Activated naive CD4-positive, alpha-beta T cell treated with anti-CD3 and anti-CD28 coated beads, Interleukin-2, amount 10 ng/mL, durations not matched to agents 7 days and 5 days (primary cell): ENCODE measurements around the gene CDC42BPA.
"Not testable (repeated sequence)": the region's sequence is repeated elsewhere in the genome, so short reads cannot be mapped to it uniquely, and the experiment has no call there.

ENCODE experiments used
- CTCF ChIA-PET: fragments of 350-600 bp; sonication (Branson Sonifier 250); formaldehyde crosslinking; loops from one replicate; lab custom pipeline; 2021; ENCODE audit warnings: antibody characterized with exemption; lab: Charles Lee
- DNase-seq: peaks from one replicate; pipeline ENCODE4 v3.0.0-alpha.2; 2020
- H3K27ac Mint-ChIP-seq: one replicate; pipeline ENCODE4 v1.8.0; 2021; ENCODE audit warnings: mild to moderate bottlenecking, moderate library complexity, mixed read lengths
- H3K27me3 Mint-ChIP-seq: one replicate; pipeline ENCODE4 v1.8.0; 2021; ENCODE audit warnings: mild to moderate bottlenecking, mixed read lengths
- H3K36me3 Mint-ChIP-seq: one replicate; pipeline ENCODE4 v1.8.0; 2021; ENCODE audit warnings: mixed read lengths
- H3K4me1 Mint-ChIP-seq: one replicate; pipeline ENCODE4 v1.8.0; 2021; ENCODE audit warnings: mixed read lengths
- H3K4me3 Mint-ChIP-seq: one replicate; pipeline ENCODE4 v1.8.0; 2021; ENCODE audit warnings: mild to moderate bottlenecking, moderate library complexity, mixed read lengths
- H3K9me3 Mint-ChIP-seq: one replicate; pipeline ENCODE4 v1.8.0; 2021; ENCODE audit warnings: mixed read lengths

CDC42BPA gene

DNA sequence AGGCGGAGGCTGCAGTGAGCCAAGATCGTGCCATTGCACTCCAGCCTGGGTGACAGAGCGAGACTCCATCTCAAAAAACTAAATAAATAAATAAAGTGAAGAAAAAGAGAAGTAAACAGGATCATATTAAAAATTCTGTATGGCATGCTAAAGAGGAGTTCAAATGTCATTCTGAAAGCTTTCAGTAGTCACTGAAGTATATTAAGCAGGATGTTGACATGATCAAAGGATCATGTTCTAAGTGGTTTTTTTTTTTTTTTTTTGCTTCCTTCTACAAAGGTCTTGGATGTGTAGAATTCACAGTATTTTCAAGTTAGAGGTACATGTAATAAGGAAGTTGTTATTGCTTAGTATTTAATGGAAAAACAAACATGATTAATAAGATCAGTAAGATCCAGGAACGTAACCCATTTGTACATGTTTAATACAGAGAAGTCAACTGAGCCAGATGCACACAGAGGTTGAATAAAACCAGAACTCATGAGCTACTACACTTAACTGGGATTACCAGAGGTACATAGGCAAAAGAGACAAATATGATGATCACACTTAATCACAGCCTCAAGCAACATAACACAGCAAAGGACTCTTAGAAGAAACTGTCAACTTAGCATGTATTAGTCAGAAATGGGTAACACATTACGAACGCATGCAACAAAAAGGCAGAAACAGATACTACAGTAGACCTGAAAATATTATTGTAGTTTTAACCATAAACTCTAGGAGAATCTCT lies 12.2 kb downstream of the CDC42BPA start:
- Mint-ChIP-seq H3K9me3 (no peaks in the 10 kb centered on the region), H3K4me3 (no peak overlapping the region), H3K27me3 (peaks cover 7% of the 10 kb centered on the region), H3K27ac (no peak overlapping the region), H3K36me3 (no peaks in the 10 kb centered on the region), H3K4me1 (peaks cover 2% of the 10 kb centered on the region)
- no peak for DNase-seq
- CTCF ChIA-PET = no interaction called here

DNA sequence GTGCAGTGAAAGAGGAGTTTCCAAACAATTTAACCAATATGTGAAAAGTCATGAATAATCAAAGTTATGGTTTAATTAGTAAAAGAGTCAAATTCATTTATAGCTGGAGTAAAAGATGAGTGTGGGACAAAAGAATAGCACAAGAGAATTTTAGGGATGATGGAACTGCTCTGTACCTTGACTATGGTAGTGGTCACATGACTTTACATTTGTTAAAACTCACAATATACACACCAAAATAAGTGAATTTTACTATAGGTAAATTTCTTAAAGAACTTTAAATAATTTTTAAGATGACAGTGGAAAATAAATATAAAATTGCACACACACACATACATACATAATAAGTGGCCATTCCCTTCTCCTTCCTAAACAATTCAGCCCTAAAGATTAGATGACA lies 13.6 kb downstream of the CDC42BPA start:
- Mint-ChIP-seq H3K27me3 (no peaks in the 10 kb centered on the region), H3K4me1 (peaks cover 2% of the 10 kb centered on the region), H3K4me3 (no peak overlapping the region), H3K36me3 (no peaks in the 10 kb centered on the region), H3K9me3 (no peaks in the 10 kb centered on the region), H3K27ac (no peak overlapping the region)
- CTCF ChIA-PET = no interaction called here
- no peak for DNase-seq

DNA sequence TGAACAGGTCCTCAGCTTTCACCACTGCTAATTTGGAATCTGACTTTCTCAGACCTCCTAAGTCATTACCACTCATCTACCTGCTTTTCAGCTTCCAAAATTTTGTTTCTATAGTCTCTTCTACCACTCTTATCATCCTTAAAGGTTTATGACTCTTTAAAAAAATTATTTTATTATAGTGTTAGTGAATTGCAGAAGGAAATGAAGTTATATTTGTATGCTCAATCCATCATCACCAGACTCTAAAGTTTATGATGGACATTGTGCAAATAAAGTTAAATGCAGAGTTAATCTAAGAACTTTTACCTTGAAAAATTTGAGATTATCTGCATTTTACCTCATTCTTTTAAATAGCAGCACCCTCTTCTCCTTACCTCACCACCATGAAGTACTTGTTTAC lies 14.6 kb downstream of the CDC42BPA start:
- H3K36me3 Mint-ChIP-seq = no peaks in the 10 kb centered on the region
- no peak for DNase-seq
- no peaks in the 10 kb centered on the region for H3K9me3 Mint-ChIP-seq
- CTCF ChIA-PET = no interaction called here
- no peak overlapping the region for H3K27ac Mint-ChIP-seq
- H3K4me3 Mint-ChIP-seq = no peak overlapping the region
- H3K27me3 Mint-ChIP-seq = no peaks in the 10 kb centered on the region
- H3K4me1 Mint-ChIP-seq = peaks cover 2% of the 10 kb centered on the region

DNA sequence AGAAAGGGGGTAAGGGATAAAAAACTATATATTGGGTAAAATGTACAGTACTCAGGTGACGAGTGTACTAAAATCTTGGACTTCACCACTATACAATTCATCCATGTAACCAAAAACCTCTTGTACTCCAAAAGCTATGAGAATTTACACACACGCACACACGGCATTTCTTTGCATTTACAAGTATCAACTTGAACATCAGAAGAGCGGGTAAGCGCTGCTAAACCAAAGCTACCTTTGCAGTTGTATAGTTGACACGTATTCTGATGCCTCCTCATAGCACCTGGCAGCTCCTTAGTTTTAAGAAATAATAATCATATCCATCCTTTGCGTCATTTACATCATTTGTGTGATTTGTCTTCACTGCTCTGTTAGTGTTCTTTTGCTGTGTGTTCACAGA lies 17.6 kb downstream of the CDC42BPA start:
- H3K4me3 Mint-ChIP-seq = no peak overlapping the region
- no peaks in the 10 kb centered on the region for H3K9me3 Mint-ChIP-seq
- H3K27me3 Mint-ChIP-seq = no peaks in the 10 kb centered on the region
- no peaks in the 10 kb centered on the region for H3K36me3 Mint-ChIP-seq
- CTCF ChIA-PET = no interaction called here
- H3K4me1 Mint-ChIP-seq = no peaks in the 10 kb centered on the region
- no peak for DNase-seq
- H3K27ac Mint-ChIP-seq = no peak overlapping the region

DNA sequence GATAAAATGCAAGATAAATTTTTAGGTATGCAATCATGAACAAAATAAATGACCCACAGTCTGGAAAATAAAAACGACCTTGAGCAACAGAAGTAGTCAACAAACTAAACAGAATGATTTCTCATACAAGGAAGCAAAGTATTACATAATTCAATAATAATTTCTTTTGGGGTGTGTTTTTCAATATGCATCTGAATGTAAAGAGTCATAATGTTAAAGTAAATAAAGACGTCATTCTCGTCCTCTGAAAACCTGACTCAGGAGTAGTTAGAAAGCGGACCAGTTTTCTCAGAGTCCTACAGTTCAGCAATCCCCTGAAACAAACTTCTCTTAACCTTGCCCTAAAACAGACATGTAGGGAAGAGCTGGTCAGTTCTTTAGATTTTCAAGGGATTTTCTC lies 18.6 kb downstream of the CDC42BPA start:
- no peak overlapping the region for H3K27ac Mint-ChIP-seq
- H3K4me3 Mint-ChIP-seq = no peak overlapping the region
- H3K27me3 Mint-ChIP-seq = no peaks in the 10 kb centered on the region
- no peaks in the 10 kb centered on the region for H3K9me3 Mint-ChIP-seq
- no peaks in the 10 kb centered on the region for H3K4me1 Mint-ChIP-seq
- H3K36me3 Mint-ChIP-seq = no peaks in the 10 kb centered on the region
- CTCF ChIA-PET = no interaction called here
- no peak for DNase-seq

DNA sequence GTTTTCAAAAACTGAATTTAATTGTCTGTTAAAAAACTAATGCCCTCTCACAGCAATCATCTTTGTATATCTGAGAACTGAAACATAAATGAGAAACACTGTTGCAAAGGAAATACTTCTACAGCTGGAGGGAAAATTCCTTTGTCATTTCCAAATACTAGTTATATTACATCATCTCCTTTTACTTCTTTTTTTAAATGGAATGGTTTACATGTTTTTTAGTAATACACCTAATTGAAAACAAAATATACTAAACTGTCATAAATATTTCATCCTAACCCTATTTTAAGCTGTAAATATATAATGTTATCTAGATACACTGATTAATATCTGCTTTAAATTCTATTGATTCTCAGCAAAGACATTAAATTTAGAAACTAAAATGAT lies 19.1 kb downstream of the CDC42BPA start:
- H3K36me3 Mint-ChIP-seq = no peaks in the 10 kb centered on the region
- no peaks in the 10 kb centered on the region for H3K27me3 Mint-ChIP-seq
- DNase-seq = no peak
- no peak overlapping the region for H3K27ac Mint-ChIP-seq
- CTCF ChIA-PET = no interaction called here
- H3K9me3 Mint-ChIP-seq = no peaks in the 10 kb centered on the region
- no peaks in the 10 kb centered on the region for H3K4me1 Mint-ChIP-seq
- no peak overlapping the region for H3K4me3 Mint-ChIP-seq

DNA sequence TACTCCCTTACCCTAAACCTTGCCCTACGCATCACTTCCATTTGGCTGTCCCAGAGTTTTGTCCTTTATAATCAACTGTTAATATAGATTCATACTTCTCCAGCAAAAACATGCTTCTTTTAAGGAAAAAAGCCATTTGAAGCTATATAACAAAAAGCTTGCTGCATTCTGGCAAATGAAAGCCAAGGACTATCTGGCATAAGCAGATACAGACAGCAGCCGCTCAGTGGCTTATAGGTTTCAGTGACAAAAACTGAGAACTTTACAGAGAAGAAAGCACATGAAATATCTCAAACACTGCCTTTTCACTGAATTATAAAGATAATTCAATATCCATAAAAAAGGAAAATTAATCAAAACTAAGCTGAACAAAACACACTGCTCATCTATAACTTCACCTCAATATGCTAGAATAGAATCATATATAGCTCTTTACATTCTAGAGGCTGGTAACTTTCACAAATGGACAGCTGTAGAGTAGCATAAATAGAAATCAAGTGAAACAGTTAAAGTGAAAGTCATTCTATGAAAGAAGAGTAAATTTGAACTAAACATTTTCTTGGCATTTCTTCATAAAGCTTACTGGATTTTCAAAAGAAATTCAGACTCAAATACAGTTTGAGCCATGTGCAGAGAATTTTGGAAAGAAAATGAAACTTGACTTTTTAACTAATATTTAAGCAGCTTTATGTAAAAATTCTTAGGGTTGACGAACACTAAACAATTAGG lies 19.6 kb downstream of the CDC42BPA start:
- Mint-ChIP-seq H3K36me3 (no peaks in the 10 kb centered on the region), H3K9me3 (no peaks in the 10 kb centered on the region), H3K4me1 (no peaks in the 10 kb centered on the region), H3K4me3 (no peak overlapping the region), H3K27ac (no peak overlapping the region), H3K27me3 (no peaks in the 10 kb centered on the region)
- CTCF ChIA-PET = no interaction called here
- DNase-seq = no peak

DNA sequence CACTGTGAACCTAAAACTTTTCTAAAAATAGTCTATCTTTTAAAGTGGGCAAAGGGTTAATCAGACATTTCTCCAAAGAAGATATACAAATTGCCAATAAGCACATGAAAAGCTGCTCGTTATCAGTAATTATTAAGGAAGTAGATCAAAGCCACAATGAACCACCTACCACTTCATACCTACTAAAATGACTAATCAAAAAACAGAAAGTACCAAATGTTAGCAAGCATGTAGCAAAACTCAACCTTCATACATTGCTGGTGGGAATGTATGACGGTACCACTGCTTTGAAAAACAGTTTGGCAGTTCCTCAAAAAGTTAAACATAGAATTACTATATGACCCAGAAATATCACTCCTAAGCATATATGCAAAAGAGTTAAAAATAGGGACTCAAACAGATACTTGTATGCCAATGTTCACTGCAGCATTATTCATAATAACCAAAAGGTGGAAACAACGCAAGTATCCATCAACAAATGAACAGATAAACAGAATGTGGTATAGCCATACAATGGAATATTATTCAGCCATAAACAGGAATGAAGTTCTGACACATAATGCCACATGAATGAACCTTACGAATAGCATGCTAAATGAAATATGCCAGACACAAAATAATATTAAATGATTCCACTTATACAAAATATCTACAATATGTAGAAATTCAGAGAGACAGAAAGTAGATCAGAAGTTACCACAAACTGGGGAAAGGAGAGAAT lies 21.1 kb downstream of the CDC42BPA start:
- H3K9me3 Mint-ChIP-seq = no peaks in the 10 kb centered on the region
- no peaks in the 10 kb centered on the region for H3K27me3 Mint-ChIP-seq
- no peaks in the 10 kb centered on the region for H3K4me1 Mint-ChIP-seq
- no peak overlapping the region for H3K4me3 Mint-ChIP-seq
- CTCF ChIA-PET = no interaction called here
- no peak for DNase-seq
- no peaks in the 10 kb centered on the region for H3K36me3 Mint-ChIP-seq
- H3K27ac Mint-ChIP-seq = no peak overlapping the region

DNA sequence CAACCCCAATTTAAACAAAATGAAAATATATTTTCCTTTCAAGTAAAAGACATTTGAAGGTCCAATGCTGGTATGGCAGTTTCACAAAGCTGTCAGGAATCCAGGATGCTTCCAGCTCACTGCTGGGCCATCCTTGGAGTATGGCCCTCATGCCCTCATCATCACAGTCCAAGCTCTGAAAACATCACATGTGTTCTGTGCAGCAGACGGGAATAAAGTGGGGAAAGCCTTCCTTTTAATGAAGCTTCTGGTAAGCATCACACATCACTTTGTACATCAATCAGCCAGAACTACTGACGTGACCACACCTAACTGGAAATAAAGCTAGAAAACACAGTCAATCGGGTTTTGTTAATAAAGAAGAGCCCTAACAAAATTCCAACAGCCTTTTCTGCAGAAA lies 22.7 kb downstream of the CDC42BPA start:
- H3K27ac Mint-ChIP-seq = no peak overlapping the region
- DNase-seq = no peak
- H3K4me3 Mint-ChIP-seq = no peak overlapping the region
- CTCF ChIA-PET = no interaction called here
- H3K9me3 Mint-ChIP-seq = no peaks in the 10 kb centered on the region
- H3K36me3 Mint-ChIP-seq = no peaks in the 10 kb centered on the region
- H3K4me1 Mint-ChIP-seq = no peaks in the 10 kb centered on the region
- H3K27me3 Mint-ChIP-seq = no peaks in the 10 kb centered on the region

DNA sequence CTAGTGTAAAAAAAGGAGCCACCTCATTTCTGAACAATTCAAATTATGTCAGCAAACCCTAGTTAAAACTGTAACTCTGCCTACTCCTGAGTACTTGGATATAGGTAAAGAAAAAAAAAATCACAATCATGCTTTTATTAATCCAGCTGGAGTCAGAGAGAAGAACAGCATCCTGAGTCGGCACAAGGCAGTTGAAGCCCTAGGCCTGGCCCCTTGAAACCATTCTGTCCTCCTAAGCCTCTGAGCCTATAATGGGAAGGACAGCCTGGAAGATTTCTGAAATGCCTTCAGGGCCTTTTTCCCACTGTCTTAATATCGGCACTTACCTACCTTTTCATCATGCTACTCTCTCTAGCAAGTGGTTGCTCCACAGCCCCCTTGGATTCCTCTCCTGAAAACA lies 32.5 kb downstream of the CDC42BPA start:
- Mint-ChIP-seq H3K9me3 (peaks cover 4% of the 10 kb centered on the region), H3K36me3 (no peaks in the 10 kb centered on the region), H3K4me3 (no peak overlapping the region), H3K4me1 (no peaks in the 10 kb centered on the region), H3K27ac (no peak overlapping the region), H3K27me3 (no peaks in the 10 kb centered on the region)
- CTCF ChIA-PET = interaction anchor here (1.1 kb wide), 1 partner anchor 27 kb away, joined by 3 read pairs; no protein-coding TSS in a partner anchor
- no peak for DNase-seq

DNA sequence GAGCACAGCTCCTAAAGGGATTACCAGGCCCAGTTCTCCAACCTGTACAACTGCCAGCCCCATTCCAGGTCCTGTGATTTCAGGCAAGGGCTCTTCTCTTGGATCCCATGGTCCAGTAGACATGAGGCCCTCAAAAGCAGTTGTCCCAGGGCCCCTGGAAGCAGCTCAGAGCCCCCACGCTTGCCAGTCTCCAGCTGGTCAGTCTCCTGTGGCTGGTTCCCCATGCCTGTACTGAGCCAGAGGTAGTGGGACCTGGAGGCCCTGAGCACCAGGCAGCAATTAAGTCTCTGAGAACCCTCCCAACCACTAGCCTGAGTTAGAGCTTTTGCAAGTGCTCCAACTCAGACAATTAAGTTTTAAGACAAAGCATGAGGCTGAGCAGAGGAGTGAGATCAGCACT lies 36.9 kb downstream of the CDC42BPA start:
- no peak for DNase-seq
- Mint-ChIP-seq H3K36me3 (no peaks in the 10 kb centered on the region), H3K27ac (no peak overlapping the region), H3K27me3 (no peaks in the 10 kb centered on the region), H3K4me1 (no peaks in the 10 kb centered on the region), H3K9me3 (peaks cover 4% of the 10 kb centered on the region), H3K4me3 (no peak overlapping the region)
- CTCF ChIA-PET = no interaction called here

DNA sequence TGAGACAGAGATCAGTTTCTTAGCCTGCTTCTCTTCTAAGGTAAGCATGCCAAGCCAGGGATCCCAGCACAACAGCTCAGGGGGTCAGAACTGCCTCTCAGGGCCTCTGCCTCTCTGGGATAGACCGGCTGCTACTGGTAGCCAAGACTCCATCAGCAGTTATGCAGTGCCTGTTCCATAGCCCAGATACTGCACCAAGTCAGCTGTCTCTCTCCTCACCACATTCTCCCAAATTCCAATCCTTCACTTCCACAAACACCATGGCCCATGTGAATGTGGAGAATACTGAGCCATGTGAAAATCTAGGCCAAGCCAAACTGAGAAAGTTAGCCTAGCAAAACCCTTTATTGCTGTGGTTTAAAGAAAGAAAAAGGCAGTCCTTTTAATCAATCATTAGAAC lies 37.5 kb downstream of the CDC42BPA start:
- no peak overlapping the region for H3K27ac Mint-ChIP-seq
- CTCF ChIA-PET = no interaction called here
- H3K9me3 Mint-ChIP-seq = no peaks in the 10 kb centered on the region
- no peak for DNase-seq
- no peak overlapping the region for H3K4me3 Mint-ChIP-seq
- H3K36me3 Mint-ChIP-seq = no peaks in the 10 kb centered on the region
- H3K27me3 Mint-ChIP-seq = no peaks in the 10 kb centered on the region
- no peaks in the 10 kb centered on the region for H3K4me1 Mint-ChIP-seq

DNA sequence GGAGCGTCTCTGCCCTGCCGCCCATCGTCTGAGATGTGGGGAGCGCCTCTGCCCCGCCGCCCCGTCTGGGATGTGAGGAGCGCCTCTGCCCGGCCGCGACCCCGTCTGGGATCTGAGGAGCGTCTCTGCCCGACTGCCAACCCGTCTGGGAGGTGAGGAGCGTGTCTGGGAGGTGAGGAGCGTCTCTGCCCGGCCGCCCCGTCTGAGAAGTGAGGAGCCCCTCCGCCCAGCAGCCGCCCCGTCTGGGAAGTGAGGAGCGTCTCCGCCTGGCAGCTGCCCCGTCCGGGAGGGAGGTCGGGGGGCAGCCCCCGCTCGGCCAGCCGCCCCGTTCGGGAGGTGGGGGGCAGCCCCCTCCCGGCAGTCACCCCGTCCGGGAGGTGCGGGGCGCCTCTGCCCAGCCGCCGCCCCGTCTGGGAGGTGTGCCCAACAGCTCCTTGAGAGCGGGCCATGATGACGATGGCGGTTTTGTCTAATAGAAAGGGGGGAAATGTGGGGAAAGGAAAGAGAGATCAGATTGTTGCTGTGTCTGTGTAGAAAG lies 42.1 kb downstream of the CDC42BPA start:
- H3K4me3 Mint-ChIP-seq, H3K9me3 Mint-ChIP-seq, H3K4me1 Mint-ChIP-seq, DNase-seq, H3K27me3 Mint-ChIP-seq, H3K27ac Mint-ChIP-seq, H3K36me3 Mint-ChIP-seq, CTCF ChIA-PET: not testable (repeated sequence)

DNA sequence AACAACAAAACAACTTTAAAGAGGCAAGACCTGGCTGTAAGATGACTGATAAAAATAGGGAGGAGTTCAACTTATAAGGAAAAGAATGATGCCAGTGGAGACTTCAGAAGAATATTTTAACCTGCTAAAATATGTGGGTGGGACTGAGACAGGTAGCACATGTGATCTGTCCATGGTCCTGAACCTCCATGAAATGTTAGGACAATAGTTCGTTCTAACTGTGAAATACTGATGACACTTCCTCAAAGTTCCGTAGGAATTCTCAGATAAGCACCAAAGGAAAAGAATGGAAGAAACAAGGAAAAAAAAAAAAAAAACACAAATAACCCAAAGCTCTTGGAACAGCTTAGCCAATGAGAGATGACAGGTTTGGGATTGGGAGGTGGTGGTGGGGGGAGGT lies 44.7 kb downstream of the CDC42BPA start:
- Mint-ChIP-seq H3K9me3 (peaks cover 3% of the 10 kb centered on the region), H3K4me3 (no peak overlapping the region), H3K36me3 (no peaks in the 10 kb centered on the region), H3K27me3 (no peaks in the 10 kb centered on the region), H3K4me1 (no peaks in the 10 kb centered on the region), H3K27ac (no peak overlapping the region)
- CTCF ChIA-PET = no interaction called here
- peak; percentile 29 for DNase-seq
